ENCODE data around the gene CNTF. TPM values are rescaled to one million over a fixed set of nuclear protein-coding genes. Genes with fewer than 3 reads are reported as not detected.

The CNTF gene
- total RNA-seq, 1 experiment from 2014 or later: 1.6 TPM

GRCh38 chr11:58597486-58598144 is 24.9 kb upstream of the CNTF start:
- Histone ChIP-seq H3K4me1 (ENCODE audit: insufficient read depth, low read length) (no peaks in the 10 kb centered on the region), H3K4me3 (ENCODE audit: low read length) (no peak overlapping the region), H4K20me1 (ENCODE audit: low read length) (peaks cover 68% of the 10 kb centered on the region), H3K9me2 (replicated peaks; ENCODE audit: low read length) (no peaks in the 10 kb centered on the region), H3F3A (ENCODE audit: low read length, unreplicated experiment) (no peaks in the 10 kb centered on the region), H3K9ac (ENCODE audit: low read length) (no peak overlapping the region), H3K27ac (ENCODE audit: low read length) (no peak overlapping the region), H3K9me3 (ENCODE audit: low read length) (no peaks in the 10 kb centered on the region), H3K79me2 (ENCODE audit: low read length) (peaks cover 100% of the 10 kb centered on the region), H3K4me2 (ENCODE audit: low read length) (no peak overlapping the region), H2AFZ (ENCODE audit: low read length) (no peak overlapping the region), H3K36me3 (ENCODE audit: low read depth, low read length) (peaks cover 7% of the 10 kb centered on the region), H3K27me3 (ENCODE audit: low read length) (no peaks in the 10 kb centered on the region)
- TF ChIP-seq CTCF (conservative IDR thresholded peaks at IDR 0.05; ENCODE audit: low read depth, low read length): no peak
- no peak for TF ChIP-seq EZH2phosphoT487 (IDR thresholded peaks at IDR 0.05; ENCODE audit: borderline replicate concordance, low read length)
- no peak for TF ChIP-seq EZH2 (IDR thresholded peaks at IDR 0.05; ENCODE audit: low read length, unreplicated experiment)
- no peak for DNase-seq
- ATAC-seq: no peak
- no TSS peak for BruUV-seq (replicated peaks)
- intact Hi-C loops (cut with micrococcal nuclease): no loop called here
- ChIA-PET CTCF (no interaction called here), POLR2A (ENCODE audit: unreplicated experiment) (interaction anchor here (0.6 kb wide), 1 partner anchor 827 kb away, joined by 3 read pairs; no protein-coding TSS in a partner anchor)

GRCh38 chr11:58600510-58600909 is 22.0 kb upstream of the CNTF start:
- Histone ChIP-seq H3K9me3 (ENCODE audit: low read length) (no peaks in the 10 kb centered on the region), H3F3A (ENCODE audit: low read length, unreplicated experiment) (no peaks in the 10 kb centered on the region), H3K9ac (ENCODE audit: low read length) (no peak overlapping the region), H3K27ac (ENCODE audit: low read length) (no peak overlapping the region), H3K4me3 (ENCODE audit: low read length) (no peak overlapping the region), H3K9me2 (replicated peaks; ENCODE audit: low read length) (no peaks in the 10 kb centered on the region), H4K20me1 (ENCODE audit: low read length) (peaks cover 79% of the 10 kb centered on the region), H3K36me3 (ENCODE audit: low read depth, low read length) (peaks cover 5% of the 10 kb centered on the region), H3K4me1 (ENCODE audit: insufficient read depth, low read length) (peaks cover 8% of the 10 kb centered on the region), H3K79me2 (ENCODE audit: low read length) (peaks cover 100% of the 10 kb centered on the region), H2AFZ (ENCODE audit: low read length) (no peak overlapping the region), H3K27me3 (ENCODE audit: low read length) (no peaks in the 10 kb centered on the region), H3K4me2 (ENCODE audit: low read length) (no peak overlapping the region)
- ATAC-seq (no peak), DNase-seq (no peak)
- ChIA-PET CTCF (interaction anchor here (0.6 kb wide), 1 partner anchor 662 kb away, joined by 5 read pairs; no protein-coding TSS in a partner anchor), POLR2A (ENCODE audit: unreplicated experiment) (interaction anchor here (0.5 kb wide), 1 partner anchor 164 kb away, joined by 10 read pairs; no protein-coding TSS in a partner anchor)
- no TSS peak for BruUV-seq (replicated peaks)
- TF ChIP-seq EZH2 (IDR thresholded peaks at IDR 0.05; ENCODE audit: low read length, unreplicated experiment): no peak
- TF ChIP-seq EZH2phosphoT487 (IDR thresholded peaks at IDR 0.05; ENCODE audit: borderline replicate concordance, low read length): no peak
- no peak for TF ChIP-seq CTCF (conservative IDR thresholded peaks at IDR 0.05; ENCODE audit: low read depth, low read length)
- intact Hi-C loops (cut with micrococcal nuclease): no loop called here
